GM21367 (cell line): ENCODE results near the gene HIVEP3.

Experiments
- ATAC-seq: cut with Tn5 transposase; IDR thresholded peaks from one replicate; pipeline ENCODE4 v1.9.1; 2021; ENCODE audit not compliant: unreplicated experiment

The HIVEP3 gene

GRCh38 chr1:41599912-41600311, 318.8 kb downstream of the HIVEP3 start:
- no peak for ATAC-seq

- ATAC-seq, result no peak
These were observed 320.4 kb downstream of the HIVEP3 start for GRCh38 chr1:41598325-41598724.

- no peak for ATAC-seq
These were observed 326.1 kb downstream of the HIVEP3 start for GRCh38 chr1:41592451-41593125.

GRCh38 chr1:41591891-41592290, 326.8 kb downstream of the HIVEP3 start:
- no peak for ATAC-seq

GRCh38 chr1:41590331-41590730, 328.4 kb downstream of the HIVEP3 start:
- no peak for ATAC-seq

- no peak for ATAC-seq
These were observed 329.3 kb downstream of the HIVEP3 start for GRCh38 chr1:41589395-41589794.

GRCh38 chr1:41588334-41588875, 330.3 kb downstream of the HIVEP3 start:
- ATAC-seq, result no peak

- no peak for ATAC-seq
These were observed 330.9 kb downstream of the HIVEP3 start for GRCh38 chr1:41587791-41588190.

- ATAC-seq, result no peak
These were observed 332.5 kb downstream of the HIVEP3 start for GRCh38 chr1:41586230-41586629.

- ATAC-seq, result no peak
These were observed 334.8 kb downstream of the HIVEP3 start for GRCh38 chr1:41583658-41584547.

GRCh38 chr1:41582851-41583657, 335.7 kb downstream of the HIVEP3 start:
- no peak for ATAC-seq

GRCh38 chr1:41582351-41582750, 336.4 kb downstream of the HIVEP3 start:
- ATAC-seq, result no peak

GRCh38 chr1:41582004-41582325, 336.8 kb downstream of the HIVEP3 start:
- ATAC-seq, result no peak

GRCh38 chr1:41581216-41582003, 337.3 kb downstream of the HIVEP3 start:
- no peak for ATAC-seq

- no peak for ATAC-seq
These were observed 338.1 kb downstream of the HIVEP3 start for GRCh38 chr1:41580520-41581172.

GRCh38 chr1:41580021-41580420, 338.7 kb downstream of the HIVEP3 start:
- no peak for ATAC-seq

GRCh38 chr1:41578712-41579335, 339.9 kb downstream of the HIVEP3 start:
- ATAC-seq, result no peak

GRCh38 chr1:41576620-41577019, 342.1 kb downstream of the HIVEP3 start:
- no peak for ATAC-seq

- ATAC-seq, result no peak
These were observed 342.5 kb downstream of the HIVEP3 start for GRCh38 chr1:41576206-41576605.

GRCh38 chr1:41574842-41575241, 343.9 kb downstream of the HIVEP3 start:
- ATAC-seq, result no peak
